ENCODE data around the gene SLFNL1.

SLFNL1 gene

DNA sequence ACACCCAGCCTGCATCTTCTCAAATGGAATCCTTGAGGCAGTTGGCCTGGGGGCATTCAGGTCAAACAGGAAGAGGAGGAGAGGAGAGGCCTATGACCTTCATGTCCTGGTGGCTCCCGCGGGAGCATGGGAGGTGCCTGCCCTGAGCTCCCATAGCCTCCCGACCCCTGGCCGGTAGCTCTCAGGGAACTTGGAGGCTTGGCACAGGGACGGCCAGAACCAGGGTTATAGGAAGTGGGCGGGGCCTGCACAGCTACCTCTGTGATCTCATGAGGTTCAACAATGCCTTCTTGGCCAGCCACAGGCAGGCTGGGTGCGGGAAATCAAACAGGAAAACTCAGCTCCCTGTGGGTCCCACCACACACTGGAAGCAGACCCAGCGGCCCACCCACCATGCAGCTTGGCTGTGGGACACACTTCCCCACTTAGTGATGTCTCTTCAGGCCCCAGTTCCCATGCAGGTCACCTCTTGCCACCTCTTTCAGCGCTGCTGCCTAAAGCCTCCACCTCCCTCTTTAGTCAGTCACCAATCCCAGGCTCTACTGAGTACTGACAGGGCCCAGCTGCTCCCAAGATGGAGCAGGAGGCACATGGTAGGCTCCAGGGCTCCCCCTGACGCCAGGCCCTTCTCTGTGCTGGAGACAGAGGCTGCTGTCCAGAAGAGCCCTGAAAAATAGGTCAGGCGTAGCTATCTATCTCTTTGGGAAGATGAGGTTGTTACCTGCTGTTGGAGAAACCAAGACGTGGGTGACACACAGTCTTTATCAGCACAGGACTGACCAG lies at the start of gene SLFNL1:
SLFNL1 (minus strand) TSS at position 200 of the 783 bp plus-strand sequence. CDS start 1,065 bp downstream, outside the sequence.
- no peak for ATAC-seq

DNA sequence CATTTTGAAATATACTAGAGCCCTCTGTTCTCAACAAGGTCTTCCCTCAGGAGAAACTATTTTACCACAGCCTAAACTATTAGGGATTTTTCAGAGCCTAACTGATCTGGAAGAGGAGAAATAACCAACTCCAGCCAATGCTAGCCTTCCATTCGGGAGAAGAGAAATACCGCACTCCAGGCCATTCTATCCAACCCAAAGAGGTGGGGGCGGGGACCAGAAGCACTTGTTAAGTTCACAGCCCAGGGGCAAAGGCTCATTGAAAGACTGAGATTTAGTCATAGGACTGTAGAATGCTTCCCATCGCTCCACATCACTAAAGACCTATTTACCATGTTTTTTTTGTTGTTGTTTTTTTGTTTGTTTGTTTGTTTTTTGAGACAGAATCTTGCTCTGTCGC lies 35.4 kb upstream of the SLFNL1 start:
- no peak for ATAC-seq

DNA sequence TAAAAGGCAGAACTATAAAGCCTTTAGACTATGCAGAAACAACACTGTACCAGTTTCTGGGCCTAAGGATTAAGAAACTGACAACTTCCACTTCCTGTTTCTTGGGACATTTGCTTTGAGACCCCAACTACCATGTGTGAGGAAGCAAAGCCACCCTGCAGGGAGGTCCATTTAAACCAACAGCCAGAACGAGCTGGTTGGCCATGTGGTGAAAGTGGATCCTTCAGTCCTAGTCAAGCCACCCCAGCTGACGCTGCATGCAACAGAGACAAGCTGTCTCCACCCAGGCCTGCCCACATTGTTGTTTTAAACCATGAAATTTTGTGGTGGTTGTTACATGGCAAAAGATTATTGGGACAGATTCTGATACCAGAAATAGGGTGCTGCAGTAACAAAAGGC lies 31.8 kb upstream of the SLFNL1 start:
- no peak for ATAC-seq

DNA sequence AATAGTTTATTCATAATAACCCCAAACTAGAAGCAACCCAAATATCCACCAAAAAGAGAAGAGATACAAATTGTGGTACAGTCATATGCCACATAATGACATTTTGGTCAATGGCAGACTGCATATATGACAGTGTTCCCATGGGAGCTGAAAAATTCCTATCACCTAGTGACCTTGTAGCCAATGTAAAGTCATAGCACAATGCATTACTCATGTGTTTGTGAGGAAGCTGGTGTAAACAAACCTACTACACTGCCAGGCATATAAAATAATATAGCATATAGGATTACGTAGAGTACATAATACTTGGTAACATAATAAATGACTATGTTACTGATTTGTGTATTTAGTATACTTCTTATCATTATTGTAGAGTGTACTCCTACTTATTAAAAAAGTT lies 29.5 kb upstream of the SLFNL1 start:
- no peak for ATAC-seq

DNA sequence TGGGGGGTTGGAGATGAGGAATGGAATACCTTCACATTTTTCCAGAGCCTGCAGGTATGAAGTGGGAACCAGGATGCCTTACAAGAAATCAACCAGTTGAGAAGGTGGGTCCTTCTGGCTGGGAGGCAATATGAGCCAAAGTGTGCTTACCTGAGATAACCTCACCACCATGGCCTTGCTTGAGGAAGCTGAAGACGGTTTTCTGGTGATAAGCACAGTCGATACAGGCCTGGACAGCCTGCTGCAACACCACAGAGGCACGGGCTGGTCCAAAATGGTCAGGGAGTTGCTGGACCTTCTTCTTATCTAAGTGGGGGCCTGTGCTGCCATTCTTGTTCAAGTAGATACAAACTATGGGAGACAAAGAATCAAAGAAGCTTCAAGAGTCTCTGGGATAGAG lies 27.0 kb upstream of the SLFNL1 start:
- ATAC-seq: no peak

DNA sequence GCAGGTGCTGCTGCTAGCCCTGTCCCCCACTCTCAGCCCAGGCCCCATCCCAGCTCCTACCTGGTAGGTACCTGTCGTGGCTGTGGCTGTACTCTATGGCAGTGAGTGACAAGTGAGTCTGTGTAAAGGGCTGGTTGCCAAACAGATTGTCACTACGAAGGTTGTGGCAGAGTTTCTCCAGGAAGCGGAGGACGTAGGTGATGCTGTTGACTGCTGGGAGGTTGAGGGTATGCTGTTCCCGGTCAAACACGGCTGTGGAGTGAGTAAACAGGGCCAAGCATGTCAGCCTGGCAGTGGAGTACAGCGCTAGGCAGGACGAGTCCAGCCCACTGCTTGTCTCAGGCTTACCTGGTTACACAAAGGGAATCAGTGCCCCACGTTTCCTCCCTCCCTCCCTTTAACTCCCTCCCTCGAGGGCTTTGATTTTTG lies 24.8 kb upstream of the SLFNL1 start:
- ATAC-seq: no peak

DNA sequence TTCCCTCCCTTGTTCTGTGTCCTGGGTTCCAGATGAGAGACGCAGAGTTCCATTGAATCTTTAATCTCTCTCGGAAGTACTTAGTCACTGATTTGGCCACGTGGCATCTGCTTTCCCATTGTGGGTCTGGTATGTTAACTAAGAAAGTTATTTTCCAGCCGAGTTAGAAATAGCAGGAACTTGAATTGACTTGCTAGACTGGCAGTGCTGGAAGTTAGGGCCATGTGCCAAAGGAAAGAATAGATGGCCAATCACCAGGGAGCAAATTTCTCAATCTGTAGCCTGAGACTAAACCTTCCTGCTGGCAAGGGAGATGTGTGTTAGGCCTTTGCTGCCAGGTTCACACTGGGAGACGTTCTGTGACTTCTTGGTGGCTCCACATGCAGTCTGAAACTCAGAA lies 24.2 kb upstream of the SLFNL1 start:
- ATAC-seq: no peak

DNA sequence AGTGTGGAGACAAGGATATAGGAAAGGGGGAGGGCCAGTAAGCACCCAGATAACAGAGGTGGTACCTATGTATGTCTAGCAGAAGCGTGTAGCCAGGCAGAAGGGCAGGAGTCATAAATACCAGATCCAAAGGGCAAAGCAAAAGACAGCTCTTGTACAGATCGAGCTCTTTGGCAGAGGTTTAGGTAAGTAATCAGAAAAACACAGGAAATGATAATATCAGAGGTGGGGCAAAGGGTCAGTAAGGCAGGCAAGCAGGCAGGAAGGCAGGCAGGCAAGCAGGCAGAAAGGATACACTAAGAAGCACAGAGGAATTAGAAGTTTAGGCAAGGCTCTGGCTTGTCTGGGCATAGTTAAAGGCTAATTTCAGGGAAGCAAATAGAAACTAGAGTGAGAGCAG lies 22.7 kb upstream of the SLFNL1 start:
- no peak for ATAC-seq

DNA sequence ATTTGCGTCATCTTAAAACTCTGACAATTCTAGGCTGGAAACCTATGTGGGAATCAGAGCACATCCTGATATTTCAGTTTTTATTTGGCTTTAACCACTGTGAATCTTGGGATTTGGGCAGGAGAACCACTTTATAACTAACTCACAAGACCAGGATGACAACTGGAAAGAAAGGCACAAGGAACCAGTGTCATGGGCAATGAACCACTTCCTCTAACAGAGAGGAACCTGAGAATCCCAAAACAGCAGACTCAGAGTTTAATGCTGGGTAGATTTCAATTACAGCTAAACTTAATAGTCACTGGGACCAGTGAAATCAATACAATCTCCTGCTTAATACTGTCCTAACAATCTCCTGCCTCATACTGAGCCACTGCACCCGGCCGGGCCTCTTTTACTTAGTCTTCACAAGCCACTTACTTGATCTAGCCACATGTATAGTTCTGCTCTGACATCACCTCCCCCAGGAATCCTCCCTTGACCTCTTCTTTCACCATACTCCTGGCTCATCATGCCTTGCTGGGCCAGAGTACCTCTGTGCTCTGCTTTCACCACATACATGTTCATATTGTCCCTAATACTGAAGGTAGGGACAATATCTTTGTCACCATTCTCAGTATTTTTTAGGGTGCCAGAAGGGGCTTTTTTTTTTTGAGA lies 20.2 kb upstream of the SLFNL1 start:
- no peak for ATAC-seq

DNA sequence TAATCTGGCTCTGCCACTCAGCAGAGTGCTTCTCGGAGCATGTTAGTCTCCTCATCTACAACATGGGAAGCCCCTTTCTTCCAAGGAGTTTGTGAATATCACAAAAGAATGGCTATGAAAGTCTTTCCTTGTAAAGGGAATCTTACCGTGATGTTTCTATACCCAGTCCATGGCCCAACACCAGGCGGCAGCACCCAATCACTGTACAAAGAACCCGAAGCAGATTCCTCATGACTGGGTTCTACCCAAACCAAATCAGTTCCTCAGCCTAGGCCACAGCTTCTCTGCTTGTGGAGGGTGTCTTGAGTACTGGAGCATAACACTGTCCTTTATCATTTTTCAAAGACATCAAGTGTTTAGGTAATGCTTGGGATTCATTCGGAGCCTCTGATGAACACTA lies 16.6 kb upstream of the SLFNL1 start:
- ATAC-seq: no peak

DNA sequence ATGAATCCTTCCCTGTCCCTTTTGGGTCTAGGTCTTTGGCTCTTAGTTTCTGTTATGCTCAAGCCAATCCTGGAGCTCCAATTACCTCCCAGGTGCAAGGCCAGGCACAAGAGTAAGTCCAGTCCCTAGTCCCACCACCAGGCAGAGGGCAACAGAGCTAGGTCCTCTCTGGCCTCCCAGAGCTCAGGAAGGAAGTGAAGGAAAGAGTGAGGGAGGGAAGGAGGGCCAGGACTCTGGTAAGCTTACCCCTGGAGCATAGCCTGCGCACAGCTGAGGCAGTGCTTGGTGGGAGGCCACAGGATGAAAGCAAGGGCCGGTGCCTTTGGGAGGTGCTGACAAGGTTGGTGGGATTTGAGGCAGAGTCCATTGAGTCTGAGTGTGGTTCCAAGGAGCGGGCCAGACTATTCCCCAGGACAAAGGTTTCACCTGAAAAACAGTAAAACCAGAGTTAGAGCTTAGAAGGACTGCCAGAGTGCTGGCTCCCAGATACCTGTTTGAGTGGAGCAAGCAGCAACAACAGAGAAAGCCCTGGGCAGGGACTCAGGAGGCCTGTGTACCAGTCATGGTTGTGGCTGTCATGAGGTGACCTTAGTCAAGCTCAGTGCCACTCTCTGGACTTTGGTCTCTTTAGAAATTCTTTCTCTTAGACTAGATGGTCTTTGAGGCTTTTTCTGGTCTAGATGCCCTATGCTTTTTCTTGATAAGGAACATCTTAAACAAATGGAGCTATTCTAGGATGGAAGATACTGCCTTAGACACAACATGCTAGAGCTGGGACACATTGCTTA lies 15.8 kb upstream of the SLFNL1 start:
- no peak for ATAC-seq

DNA sequence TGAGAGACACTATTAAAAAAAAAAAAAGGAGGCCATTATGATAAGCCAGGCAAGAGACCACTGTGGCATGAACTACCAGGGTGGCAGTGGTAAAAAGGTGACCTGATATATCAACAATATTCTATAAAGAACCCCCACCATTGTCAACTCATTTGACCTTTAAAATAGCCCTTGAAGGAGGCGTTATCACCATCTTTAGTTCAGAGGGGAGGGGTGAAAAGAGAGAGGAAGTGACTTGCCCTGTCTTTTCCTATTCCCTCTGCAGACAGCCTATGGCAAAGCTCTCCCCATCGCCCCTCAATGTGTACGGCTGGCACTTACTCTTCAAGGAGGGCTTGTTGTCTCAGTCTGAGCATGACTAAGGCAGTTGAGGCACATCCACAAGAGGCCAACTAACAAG lies 11.7 kb upstream of the SLFNL1 start:
- no peak for ATAC-seq

DNA sequence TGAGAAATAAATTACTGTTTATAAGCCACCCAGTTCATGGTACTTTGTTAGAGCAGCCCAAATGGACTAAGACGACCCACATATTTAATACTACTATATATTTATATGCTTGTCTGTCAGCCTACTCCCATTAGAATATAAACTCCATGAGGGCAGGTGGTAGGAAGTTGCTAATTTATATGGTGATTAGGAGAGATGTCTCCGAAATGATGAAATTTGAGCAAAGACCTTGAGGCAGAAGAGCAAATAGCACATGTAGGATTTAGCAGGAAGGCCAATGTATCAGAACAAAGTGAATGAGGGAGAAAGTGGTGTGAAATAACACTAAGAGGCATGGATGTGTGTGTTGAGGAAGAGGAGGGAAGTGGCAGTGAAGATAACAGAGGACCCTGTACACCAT lies 10.6 kb upstream of the SLFNL1 start:
- no peak for ATAC-seq

DNA sequence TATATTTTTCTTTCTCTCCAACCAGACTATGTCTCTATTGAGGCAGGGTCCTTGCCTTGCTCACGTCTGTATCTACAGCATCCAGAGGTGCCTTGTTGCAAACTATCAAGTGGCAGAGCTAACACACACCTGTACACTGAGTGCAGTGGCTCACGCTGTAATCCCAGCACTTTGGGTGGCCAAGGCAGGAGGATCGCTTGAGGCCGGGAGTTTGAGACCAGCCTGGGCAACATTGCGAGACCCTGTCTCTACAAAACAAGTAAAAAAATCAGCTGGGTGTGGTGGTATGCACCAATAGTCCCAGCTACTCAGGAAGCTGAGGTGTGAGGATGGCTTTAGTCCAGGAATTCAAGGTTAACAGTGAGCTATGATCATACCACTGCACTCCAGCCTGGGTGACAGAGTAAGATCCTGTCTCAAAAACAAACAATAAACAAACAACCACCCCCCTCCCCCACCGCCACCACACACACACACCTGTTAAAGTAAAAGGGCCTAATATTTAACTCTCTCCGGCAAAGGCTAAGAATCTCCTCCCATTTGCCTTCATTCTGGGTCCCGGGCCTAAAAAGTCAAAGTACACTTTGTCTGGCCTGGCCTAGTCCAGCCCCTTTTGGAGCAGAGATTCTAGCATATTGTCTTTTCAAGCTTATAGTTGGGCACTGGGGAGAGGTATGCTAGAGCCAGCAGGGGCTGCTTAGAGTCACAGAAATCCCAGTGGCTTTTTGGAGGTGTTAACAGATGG lies 9.5 kb upstream of the SLFNL1 start:
- no peak for ATAC-seq

DNA sequence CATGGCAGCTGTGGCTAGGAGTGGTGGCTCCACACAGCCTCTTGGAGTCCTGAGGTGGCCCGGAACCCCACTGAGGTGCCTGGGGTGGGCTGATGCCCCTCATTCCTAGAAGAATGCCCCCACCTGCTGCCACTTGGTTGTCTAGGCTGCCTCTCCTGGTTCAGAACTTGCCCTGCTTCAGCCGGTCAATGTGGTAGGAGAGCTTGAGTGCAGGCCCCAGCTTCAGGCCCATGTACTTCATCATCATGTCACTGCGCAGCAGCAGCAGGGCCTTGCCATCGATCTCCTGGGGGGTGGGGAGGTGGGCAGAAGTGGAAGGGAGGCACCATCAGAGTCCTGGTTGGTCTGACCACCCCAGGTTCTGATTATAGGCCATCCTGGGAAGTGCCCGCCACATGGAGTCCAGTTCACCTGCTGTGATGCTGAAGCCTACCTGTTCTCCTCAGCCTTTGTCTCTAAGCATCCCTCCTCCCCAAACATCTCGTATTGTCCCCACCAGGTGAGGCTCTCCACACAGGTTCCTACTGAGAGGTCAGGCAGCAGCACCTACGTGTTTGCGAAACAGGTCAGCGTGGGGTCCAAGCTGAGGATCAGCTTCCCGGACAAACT lies 6.6 kb upstream of the SLFNL1 start:
- no peak for ATAC-seq

DNA sequence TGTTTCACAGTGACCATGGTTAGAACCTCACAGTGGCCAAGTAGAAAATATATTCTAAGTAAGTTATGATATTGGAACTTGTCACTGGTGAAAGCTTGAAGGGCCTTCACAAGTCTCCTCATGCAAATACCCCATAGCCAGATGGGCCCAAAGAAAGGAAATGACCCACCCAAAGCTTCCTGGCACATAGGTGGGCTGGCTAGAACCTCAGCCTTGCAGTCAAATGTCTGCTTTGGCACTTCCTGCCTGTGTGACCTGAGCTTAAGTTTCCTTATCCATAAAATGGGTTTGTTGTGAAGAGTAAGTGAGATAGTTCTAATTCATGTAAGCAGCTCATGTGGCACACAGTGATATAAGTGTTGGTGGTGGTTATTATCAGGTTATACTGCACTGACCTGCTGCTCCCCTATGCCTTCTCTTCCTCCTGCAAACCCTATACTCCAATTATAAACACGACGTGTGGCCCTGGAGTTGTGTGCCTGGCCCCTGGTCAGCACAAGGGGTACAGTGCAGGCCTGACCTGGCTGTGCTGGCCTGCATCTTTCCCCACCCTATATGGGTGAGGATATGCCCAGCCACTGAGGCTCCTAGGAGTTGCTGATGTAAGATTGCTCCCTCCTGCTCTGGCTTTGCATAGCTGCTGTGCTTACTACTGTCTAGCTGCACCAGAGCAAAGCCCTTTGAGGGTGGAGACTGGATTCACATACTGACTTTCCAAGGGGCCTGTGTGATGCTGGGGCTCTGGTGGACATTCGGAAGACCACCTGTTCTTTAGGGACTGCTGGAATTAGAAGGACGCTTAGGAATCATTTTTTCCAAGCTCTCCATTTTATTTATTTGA lies 4.7 kb upstream of the SLFNL1 start:
- no peak for ATAC-seq

DNA sequence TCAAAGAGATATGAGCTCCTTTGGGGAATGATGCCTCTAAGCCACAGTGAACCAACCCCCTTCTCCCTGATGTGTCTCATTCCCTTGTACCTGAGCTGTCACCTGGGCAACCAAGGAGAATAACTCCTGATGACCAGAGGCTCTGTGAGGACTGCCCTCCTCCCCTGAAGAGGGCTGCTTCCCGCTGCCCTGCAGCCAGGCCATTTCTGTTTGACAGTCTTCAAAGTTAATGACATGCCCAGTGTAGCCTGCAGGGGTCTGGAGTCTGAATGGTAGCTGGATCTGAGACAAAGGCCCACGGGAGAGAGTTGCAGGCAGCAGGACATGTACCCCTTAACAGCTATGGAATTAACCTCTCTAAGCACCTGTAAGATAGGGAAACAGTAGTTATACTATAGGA lies 3.4 kb upstream of the SLFNL1 start:
- no peak for ATAC-seq

DNA sequence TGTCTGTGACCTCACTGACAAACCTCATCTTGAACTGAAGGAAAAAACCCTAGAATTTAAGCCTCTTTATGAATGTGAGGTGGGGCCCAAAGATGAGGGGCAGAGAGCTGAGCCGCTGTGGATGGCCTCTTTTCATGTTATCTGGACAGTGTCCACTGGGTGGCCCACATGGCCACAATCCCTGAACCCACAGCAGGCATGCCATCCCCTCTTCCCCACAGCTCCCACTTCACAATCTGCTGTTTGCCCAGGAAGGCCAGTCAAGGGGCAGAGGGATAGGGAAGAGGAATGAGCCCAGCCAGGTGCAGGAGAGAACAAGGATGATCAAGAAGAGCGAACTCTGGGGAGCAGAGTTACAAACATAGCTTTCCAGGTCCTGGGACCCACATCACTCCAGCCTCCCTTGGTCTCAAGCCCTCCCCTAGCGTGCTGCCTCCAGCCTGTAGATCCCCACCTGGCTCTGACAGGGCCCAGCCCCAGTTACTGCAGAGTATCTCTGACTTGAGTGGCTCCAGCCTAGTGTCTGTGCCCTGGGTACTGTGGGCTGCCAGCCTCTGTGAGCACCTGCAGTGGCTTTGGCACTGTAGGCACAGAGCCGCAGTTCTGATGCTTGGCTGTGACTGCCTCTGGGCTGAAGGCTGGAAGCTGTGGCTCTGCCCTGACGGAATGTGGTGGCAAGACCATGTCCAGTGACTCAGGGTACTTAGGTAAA lies 1.9 kb upstream of the SLFNL1 start:
- no peak for ATAC-seq

DNA sequence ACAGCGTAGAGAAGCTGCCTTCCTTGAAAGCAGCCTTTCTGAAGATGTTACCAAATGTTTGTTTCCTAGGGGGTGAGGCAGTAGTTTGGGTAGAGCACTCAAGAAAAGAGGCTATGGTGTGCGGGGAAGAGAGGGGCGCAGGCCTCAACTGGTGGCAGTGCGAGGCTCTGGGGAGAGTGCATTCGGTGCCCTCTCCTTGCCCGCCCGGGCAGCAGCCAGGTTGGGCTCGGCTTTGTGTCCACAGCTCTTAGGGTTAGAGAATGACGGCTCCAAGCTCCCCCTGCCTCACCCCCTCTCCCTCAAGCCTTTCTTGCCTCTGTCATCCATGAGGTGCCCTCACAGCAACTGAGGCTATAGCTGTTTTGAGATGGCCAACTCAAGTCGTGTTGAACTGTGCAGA lies 899 bp upstream of the SLFNL1 start:
- ATAC-seq: no peak

DNA sequence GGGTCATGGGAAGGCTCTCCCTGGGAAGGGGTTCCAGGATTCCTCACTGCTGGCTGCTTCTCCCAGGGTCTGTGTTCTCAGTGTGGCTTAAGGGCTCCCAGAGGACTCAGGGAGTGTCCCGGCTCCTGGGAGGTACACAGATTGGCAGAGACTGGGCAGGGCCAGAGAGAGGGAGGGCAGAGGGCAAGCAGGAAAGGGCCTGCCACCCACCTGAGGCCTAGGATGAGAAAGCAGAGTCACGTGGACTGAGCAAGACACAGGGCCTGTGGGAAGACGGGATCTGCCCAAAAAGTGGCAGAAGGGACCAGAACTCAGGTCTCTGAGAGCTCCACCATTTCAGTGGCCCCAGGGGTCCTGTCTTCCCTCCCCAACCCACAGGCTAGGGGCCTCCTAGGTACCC lies 871 bp downstream of the SLFNL1 start:
- no peak for ATAC-seq

DNA sequence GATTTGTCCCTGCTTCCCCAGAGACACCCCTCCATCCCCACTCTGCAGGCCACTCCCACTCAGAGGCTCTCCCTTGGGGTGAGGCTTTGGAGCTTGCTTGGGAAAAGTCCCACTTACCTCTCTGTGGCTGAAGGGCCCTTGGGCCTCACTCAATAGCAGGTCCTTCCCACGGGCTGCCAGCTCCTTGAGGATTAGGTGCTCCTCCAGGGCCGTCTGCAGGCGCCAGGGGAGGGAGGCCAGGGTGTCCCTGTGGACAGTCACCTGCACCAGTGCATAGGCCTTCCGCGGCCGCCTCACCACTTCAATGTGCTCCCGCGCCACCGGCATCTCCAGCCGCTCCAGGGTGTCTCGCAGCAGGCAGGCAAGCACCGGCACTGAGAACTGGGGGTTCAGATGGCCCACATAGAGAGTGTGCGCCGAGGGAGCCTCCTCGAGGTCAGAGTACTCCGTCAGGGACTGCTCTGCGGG lies 1.4 kb downstream of the SLFNL1 start:
- ATAC-seq: no peak
